SHP77 treated with DMSO at 0.1 percent for 48 hours (cell line): ENCODE results near the gene ZNF625.
"Not testable (repeated sequence)": the region's sequence is repeated elsewhere in the genome, so short reads cannot be mapped to it uniquely, and the experiment has no call there.

ENCODE experiments used
- DNase-seq: peaks from one replicate; lab custom pipeline; 2025; lab: John Stamatoyannopoulos, UW

The ZNF625 gene

GRCh38 chr19:12137221-12137940 is 19.2 kb downstream of the ZNF625 start:
- no peak for DNase-seq

- DNase-seq: no peak
These were observed 23.5 kb downstream of the ZNF625 start for GRCh38 chr19:12133069-12133468.

- DNase-seq: no peak
These were observed 29.8 kb downstream of the ZNF625 start for GRCh38 chr19:12126707-12127106.

GRCh38 chr19:12117201-12117970 is 39.1 kb downstream of the ZNF625 start:
- DNase-seq: no peak

GRCh38 chr19:12113121-12113520 is 43.4 kb downstream of the ZNF625 start:
- DNase-seq: no peak

- no peak for DNase-seq
These were observed 43.8 kb downstream of the ZNF625 start for GRCh38 chr19:12112701-12113100.

GRCh38 chr19:12111943-12112637 is 44.4 kb downstream of the ZNF625 start:
- DNase-seq: no peak

GRCh38 chr19:12111176-12111575 is 45.4 kb downstream of the ZNF625 start:
- DNase-seq: no peak

GRCh38 chr19:12103909-12104308 is 52.6 kb downstream of the ZNF625 start:
- not testable (repeated sequence) for DNase-seq

GRCh38 chr19:12098040-12098439 is 58.5 kb downstream of the ZNF625 start:
- no peak for DNase-seq

GRCh38 chr19:12095111-12095790 is 61.3 kb downstream of the ZNF625 start:
- no peak for DNase-seq
